Fibroblast of pulmonary artery (primary cell): ENCODE results near the gene ITPR1.
A peak's percentile ranks its signal among the peaks of the same experiment; 100 is the strongest.

Experiments used
- DNase-seq: peaks from one replicate; pipeline ENCODE4 v3.0.0-alpha.2; 2010; ENCODE audit warnings: low read depth
- H3K4me3 ChIP-seq: replicated peaks from 2 replicates; pipeline ENCODE4 v1.5.1; 2011; ENCODE audit warnings: low read depth, mild to moderate bottlenecking, control low read depth, low read length, moderate library complexity
- TF ChIP-seq, protein P1 (sequence below): IDR thresholded peaks from 2 replicates; pipeline ENCODE4 v1.5.1; 2011; ENCODE audit warnings: mild to moderate bottlenecking, control low read depth, low read length, inconsistent platforms; ENCODE audit errors: missing control alignments

ITPR1 gene

DNA sequence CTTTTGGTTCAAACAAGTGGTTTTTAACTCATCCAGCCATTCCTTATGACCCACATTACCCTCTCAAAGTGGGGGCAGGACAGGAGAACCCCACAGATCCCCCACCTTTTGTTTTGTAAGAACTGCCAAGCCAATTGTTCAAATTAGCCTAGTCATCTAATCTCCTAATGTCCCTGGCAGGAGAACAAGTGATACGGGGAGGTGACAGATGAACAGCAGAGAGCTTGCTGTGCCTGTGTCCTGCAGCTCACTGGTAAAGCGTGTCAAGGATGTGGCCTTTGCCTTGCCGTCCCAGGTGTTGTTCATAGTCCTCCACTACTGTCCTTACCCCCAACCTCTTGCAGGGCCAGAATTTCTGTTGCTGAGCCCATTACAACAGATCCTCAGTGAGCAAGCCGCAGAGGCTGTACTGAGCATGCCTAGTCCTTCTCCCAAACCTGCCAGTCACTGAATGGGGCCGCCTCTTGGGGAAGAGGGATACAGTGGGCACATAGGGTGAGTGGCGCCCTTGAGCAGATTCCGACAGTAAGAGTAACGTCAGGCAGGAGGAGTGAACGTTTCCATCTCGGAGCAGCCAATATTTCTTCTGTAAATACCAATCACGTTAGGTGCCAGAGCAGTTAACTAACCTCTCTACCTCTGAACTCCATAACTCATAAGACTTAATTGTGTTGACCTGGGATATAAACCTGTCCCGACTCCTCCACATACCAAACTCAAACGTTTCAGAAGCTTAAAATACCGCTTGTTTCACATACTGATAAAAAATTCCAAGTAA lies 87.4 kb downstream of the ITPR1 start:
- no peak overlapping the region for H3K4me3 ChIP-seq
- TF ChIP-seq, protein P1, sequence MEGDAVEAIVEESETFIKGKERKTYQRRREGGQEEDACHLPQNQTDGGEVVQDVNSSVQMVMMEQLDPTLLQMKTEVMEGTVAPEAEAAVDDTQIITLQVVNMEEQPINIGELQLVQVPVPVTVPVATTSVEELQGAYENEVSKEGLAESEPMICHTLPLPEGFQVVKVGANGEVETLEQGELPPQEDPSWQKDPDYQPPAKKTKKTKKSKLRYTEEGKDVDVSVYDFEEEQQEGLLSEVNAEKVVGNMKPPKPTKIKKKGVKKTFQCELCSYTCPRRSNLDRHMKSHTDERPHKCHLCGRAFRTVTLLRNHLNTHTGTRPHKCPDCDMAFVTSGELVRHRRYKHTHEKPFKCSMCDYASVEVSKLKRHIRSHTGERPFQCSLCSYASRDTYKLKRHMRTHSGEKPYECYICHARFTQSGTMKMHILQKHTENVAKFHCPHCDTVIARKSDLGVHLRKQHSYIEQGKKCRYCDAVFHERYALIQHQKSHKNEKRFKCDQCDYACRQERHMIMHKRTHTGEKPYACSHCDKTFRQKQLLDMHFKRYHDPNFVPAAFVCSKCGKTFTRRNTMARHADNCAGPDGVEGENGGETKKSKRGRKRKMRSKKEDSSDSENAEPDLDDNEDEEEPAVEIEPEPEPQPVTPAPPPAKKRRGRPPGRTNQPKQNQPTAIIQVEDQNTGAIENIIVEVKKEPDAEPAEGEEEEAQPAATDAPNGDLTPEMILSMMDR = no peak
- no peak for DNase-seq

DNA sequence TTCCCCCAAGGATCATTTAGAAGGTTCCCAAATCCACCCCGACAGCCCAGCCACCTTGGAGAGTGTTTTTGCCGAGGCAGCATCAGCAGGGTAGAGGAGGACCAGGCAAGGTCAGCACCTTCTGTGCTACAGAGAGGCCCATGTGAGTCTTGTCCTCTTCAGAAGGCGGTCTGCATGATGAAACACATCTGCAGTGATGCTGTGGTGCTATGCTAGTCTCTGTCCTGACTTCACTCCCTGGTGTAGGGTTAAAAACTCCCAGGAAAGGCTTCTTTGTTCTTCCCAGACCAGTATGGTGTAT lies 87.9 kb downstream of the ITPR1 start:
- TF ChIP-seq, protein P1 = no peak
- DNase-seq = peak; percentile 41
- no peak overlapping the region for H3K4me3 ChIP-seq

DNA sequence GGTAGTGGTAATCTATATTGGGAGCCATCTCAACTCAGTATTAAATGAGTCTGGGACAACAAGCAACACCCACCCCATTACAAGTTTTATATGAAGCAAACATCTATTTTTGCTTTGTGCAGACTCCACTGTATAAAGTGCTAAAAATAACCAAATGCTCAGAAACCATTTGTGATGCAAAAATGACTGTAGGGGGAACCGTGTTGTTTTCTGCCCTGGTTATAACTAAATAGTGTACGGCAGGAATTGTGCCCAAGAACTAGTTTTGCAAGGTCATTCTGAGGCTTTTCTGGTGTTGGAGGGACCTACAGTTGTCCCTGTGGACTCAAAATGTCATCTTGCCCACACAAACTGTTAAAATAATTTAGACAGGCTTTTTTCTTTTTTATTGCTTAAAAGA lies 88.3 kb downstream of the ITPR1 start:
- no peak overlapping the region for H3K4me3 ChIP-seq
- TF ChIP-seq, protein P1 = no peak
- no peak for DNase-seq

DNA sequence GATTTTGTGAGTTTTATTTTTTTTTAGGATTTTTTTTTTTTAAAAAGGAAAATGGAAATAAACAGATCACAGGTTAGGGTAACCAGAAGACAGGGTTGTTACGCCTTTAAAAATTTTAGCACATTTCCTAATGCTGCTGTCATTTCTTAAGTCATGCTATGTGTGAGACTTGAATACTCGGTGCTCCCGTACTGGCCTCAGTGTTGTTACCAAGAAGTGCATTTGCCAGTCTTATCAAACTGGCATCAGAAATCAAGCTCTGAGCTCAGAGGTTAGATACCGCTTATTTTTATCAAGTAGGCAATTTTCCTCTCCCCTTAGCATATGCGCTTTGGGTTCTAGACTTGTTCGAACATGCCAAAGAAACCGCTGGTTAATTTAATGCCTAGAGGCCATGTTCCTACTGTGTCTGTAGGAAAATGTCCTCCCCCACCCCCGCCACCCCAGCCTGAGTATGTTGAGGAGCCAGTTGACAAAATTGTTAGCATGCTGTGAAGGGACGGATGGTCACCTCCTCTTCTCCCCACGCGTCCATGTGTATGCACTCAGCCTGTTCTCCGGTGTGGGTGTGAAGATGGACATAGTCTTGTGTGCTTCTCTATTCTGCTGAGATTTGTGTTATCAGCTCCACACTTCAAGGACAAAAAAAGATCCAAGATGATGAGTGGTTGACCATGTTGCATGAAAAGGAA lies 88.9 kb downstream of the ITPR1 start:
- H3K4me3 ChIP-seq = no peak overlapping the region
- DNase-seq = no peak
- TF ChIP-seq, protein P1 = no peak

DNA sequence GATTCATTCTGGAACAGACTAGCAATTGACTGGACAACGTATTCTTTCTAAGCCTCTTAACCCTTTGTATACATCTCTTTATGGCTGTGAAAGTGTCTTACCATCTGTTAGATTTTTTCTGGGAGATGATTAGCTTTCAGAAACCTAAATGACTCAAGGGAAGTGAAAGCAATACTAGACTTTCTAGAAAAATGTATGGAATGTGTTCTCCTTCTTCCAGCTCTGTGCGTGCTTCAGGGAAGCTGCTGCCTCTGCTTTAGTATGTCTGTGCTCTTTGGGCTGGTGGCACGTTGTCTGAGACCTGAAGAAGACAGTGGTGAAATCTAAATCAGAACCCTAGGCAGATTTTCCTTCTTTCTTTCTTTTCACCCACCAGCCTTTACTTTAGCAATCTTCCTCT lies 89.5 kb downstream of the ITPR1 start:
- TF ChIP-seq, protein P1 = no peak
- DNase-seq = peak; percentile 67
- H3K4me3 ChIP-seq = no peak overlapping the region

DNA sequence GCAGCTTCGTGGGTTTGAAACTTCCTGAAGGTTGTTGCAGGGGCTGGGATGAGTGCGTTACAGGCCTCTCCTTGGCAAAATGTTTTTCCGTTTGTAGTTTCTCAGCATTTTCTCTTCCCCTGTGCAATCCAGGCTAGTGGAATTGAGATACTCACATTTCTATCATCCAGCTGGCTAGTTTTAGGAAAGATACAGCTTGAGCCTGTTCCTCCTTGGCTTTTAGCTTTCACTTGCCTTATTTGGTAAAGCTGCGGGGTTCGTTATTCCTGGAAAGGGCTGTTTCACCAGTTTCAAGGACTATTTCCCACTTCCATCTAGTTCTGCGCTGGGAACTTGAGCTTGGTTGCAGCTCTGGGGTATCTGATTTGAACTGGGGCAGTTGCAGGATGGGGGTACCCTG lies 90.3 kb downstream of the ITPR1 start:
- TF ChIP-seq, protein P1 = no peak
- H3K4me3 ChIP-seq = peak overlapping the region; percentile 15
- DNase-seq = peak; percentile 78
